Ovary (tissue), 3 donors: Measurements from ENCODE around the gene TALDO1.

ENCODE experiments used
- CTCF ChIP-seq, 3 donors: fragments of 450-650 bp in 2 of 3; fragments of 200-600 bp in 1 of 3; IDR thresholded peaks; one replicate each; pipeline versions ENCODE4 v1.5.1 to v1.8.0; 2016 to 2022; ENCODE audit warnings: antibody characterized with exemption in 3 of 3, mild to moderate bottlenecking in 1 of 3
- POLR2A ChIP-seq: fragments of 450-650 bp; IDR thresholded peaks from one replicate; pipeline ENCODE4 v1.6.1; 2017; ENCODE audit warnings: antibody characterized with exemption, mild to moderate bottlenecking, moderate library complexity
- donor health status: DM: no; HTN: no; CAD: no.

- no peak for TF ChIP-seq CTCF (IDR thresholded peaks at IDR 0.05)
- TF ChIP-seq POLR2A, result no peak
Observed at GRCh38 chr11:791658-792534, 44.6 kb downstream of the TALDO1 start.
